Muscle layer of colon (tissue), 2 donors: ENCODE measurements around the gene EPN2.

Experiments used
- H3K27ac ChIP-seq: one replicate; pipeline ENCODE4 v1.7.0; 2013; ENCODE audit warnings: low read depth, mild to moderate bottlenecking, low read length, moderate library complexity
- H3K27me3 ChIP-seq, 2 donors: one replicate each; pipeline ENCODE4 v1.7.0; 2013; ENCODE audit warnings: low read length in 2 of 2, mild to moderate bottlenecking in 2 of 2; ENCODE audit not compliant: insufficient read depth in 2 of 2, control insufficient read depth in 1 of 2
- H3K36me3 ChIP-seq: one replicate; pipeline ENCODE4 v1.7.0; 2013; ENCODE audit warnings: mild to moderate bottlenecking, low read length; ENCODE audit not compliant: insufficient read depth
- H3K4me1 ChIP-seq: one replicate; pipeline ENCODE4 v1.7.0; 2013; ENCODE audit warnings: mild to moderate bottlenecking, low read length; ENCODE audit not compliant: insufficient read depth
- H3K4me3 ChIP-seq, 2 donors: one replicate each; pipeline ENCODE4 v1.7.0; 2013; ENCODE audit warnings: low read length in 2 of 2, low read depth in 1 of 2, mild to moderate bottlenecking in 1 of 2, moderate library complexity in 1 of 2
- H3K9ac ChIP-seq: one replicate; pipeline ENCODE4 v1.7.0; 2013; ENCODE audit warnings: low read length
- H3K9me3 ChIP-seq: one replicate; pipeline ENCODE4 v1.7.0; 2013; ENCODE audit warnings: mild to moderate bottlenecking, low read length
- donor health status: abdominal sarcoma.
- donor health status: Adenocarcinoma of cecum.

Gene EPN2

GRCh38 chr17:19329839-19330238, 92.7 kb downstream of the EPN2 start:
- Histone ChIP-seq H3K4me3 (no peak overlapping the region), H3K4me1 (no peaks in the 10 kb centered on the region), H3K27ac (no peak overlapping the region), H3K36me3 (peaks cover 27% of the 10 kb centered on the region), H3K9ac (no peak overlapping the region), H3K9me3 (no peaks in the 10 kb centered on the region), H3K27me3 (no peaks in the 10 kb centered on the region)

GRCh38 chr17:19330271-19330670, 93.1 kb downstream of the EPN2 start:
- Histone ChIP-seq H3K27ac (no peak overlapping the region), H3K9me3 (no peaks in the 10 kb centered on the region), H3K36me3 (peaks cover 27% of the 10 kb centered on the region), H3K4me3 (no peak overlapping the region), H3K4me1 (no peaks in the 10 kb centered on the region), H3K27me3 (no peaks in the 10 kb centered on the region), H3K9ac (no peak overlapping the region)

GRCh38 chr17:19331134-19331533, 94.0 kb downstream of the EPN2 start:
- no peak overlapping the region for H3K4me3 ChIP-seq
- H3K9me3 ChIP-seq = no peaks in the 10 kb centered on the region
- no peak overlapping the region for H3K27ac ChIP-seq
- H3K4me1 ChIP-seq = no peaks in the 10 kb centered on the region
- no peak overlapping the region for H3K9ac ChIP-seq
- H3K27me3 ChIP-seq = no peaks in the 10 kb centered on the region
- peaks cover 34% of the 10 kb centered on the region for H3K36me3 ChIP-seq

GRCh38 chr17:19331543-19332245, 94.5 kb downstream of the EPN2 start:
- no peak overlapping the region for H3K4me3 ChIP-seq
- H3K4me1 ChIP-seq = no peaks in the 10 kb centered on the region
- H3K27me3 ChIP-seq = no peaks in the 10 kb centered on the region
- H3K27ac ChIP-seq = no peak overlapping the region
- no peak overlapping the region for H3K9ac ChIP-seq
- H3K36me3 ChIP-seq = peaks cover 37% of the 10 kb centered on the region
- H3K9me3 ChIP-seq = no peaks in the 10 kb centered on the region

GRCh38 chr17:19332371-19333131, 95.4 kb downstream of the EPN2 start:
- H3K4me1 ChIP-seq = no peaks in the 10 kb centered on the region
- H3K9ac ChIP-seq = no peak overlapping the region
- peaks cover 39% of the 10 kb centered on the region for H3K36me3 ChIP-seq
- H3K27me3 ChIP-seq = no peaks in the 10 kb centered on the region
- no peak overlapping the region for H3K4me3 ChIP-seq
- H3K9me3 ChIP-seq = no peaks in the 10 kb centered on the region
- no peak overlapping the region for H3K27ac ChIP-seq

GRCh38 chr17:19333132-19333440, 95.9 kb downstream of the EPN2 start:
- no peaks in the 10 kb centered on the region for H3K9me3 ChIP-seq
- peaks cover 39% of the 10 kb centered on the region for H3K36me3 ChIP-seq
- H3K4me1 ChIP-seq = peaks cover 3% of the 10 kb centered on the region
- no peaks in the 10 kb centered on the region for H3K27me3 ChIP-seq
- H3K9ac ChIP-seq = no peak overlapping the region
- no peak overlapping the region for H3K27ac ChIP-seq
- H3K4me3 ChIP-seq = no peak overlapping the region

GRCh38 chr17:19333736-19334290, 96.6 kb downstream of the EPN2 start:
- no peak overlapping the region for H3K4me3 ChIP-seq
- H3K4me1 ChIP-seq = peaks cover 8% of the 10 kb centered on the region
- H3K9me3 ChIP-seq = no peaks in the 10 kb centered on the region
- peaks cover 39% of the 10 kb centered on the region for H3K36me3 ChIP-seq
- H3K9ac ChIP-seq = no peak overlapping the region
- H3K27me3 ChIP-seq = no peaks in the 10 kb centered on the region
- no peak overlapping the region for H3K27ac ChIP-seq

- peaks cover 8% of the 10 kb centered on the region for H3K4me1 ChIP-seq
- no peak overlapping the region for H3K4me3 ChIP-seq
- H3K27ac ChIP-seq = no peak overlapping the region
- H3K9me3 ChIP-seq = no peaks in the 10 kb centered on the region
- H3K27me3 ChIP-seq = no peaks in the 10 kb centered on the region
- peaks cover 33% of the 10 kb centered on the region for H3K36me3 ChIP-seq
- H3K9ac ChIP-seq = no peak overlapping the region
Observed at GRCh38 chr17:19334331-19334730, 97.2 kb downstream of the EPN2 start.

- no peak overlapping the region for H3K4me3 ChIP-seq
- peaks cover 8% of the 10 kb centered on the region for H3K4me1 ChIP-seq
- peaks cover 26% of the 10 kb centered on the region for H3K36me3 ChIP-seq
- H3K9ac ChIP-seq = no peak overlapping the region
- H3K27me3 ChIP-seq = no peaks in the 10 kb centered on the region
- H3K9me3 ChIP-seq = no peaks in the 10 kb centered on the region
- H3K27ac ChIP-seq = no peak overlapping the region
Observed at GRCh38 chr17:19335951-19336631, 98.9 kb downstream of the EPN2 start.

- no peak overlapping the region for H3K9ac ChIP-seq
- H3K27me3 ChIP-seq = no peaks in the 10 kb centered on the region
- H3K36me3 ChIP-seq = peaks cover 21% of the 10 kb centered on the region
- H3K9me3 ChIP-seq = no peaks in the 10 kb centered on the region
- H3K4me3 ChIP-seq = no peak overlapping the region
- H3K4me1 ChIP-seq = peaks cover 12% of the 10 kb centered on the region
- H3K27ac ChIP-seq = no peak overlapping the region
Observed at GRCh38 chr17:19336938-19337711, 100.0 kb downstream of the EPN2 start.

GRCh38 chr17:19337712-19338023, 100.5 kb downstream of the EPN2 start:
- Histone ChIP-seq H3K4me3 (no peak overlapping the region), H3K27ac (no peak overlapping the region), H3K9ac (no peak overlapping the region), H3K4me1 (peaks cover 13% of the 10 kb centered on the region), H3K9me3 (no peaks in the 10 kb centered on the region), H3K36me3 (peaks cover 21% of the 10 kb centered on the region), H3K27me3 (no peaks in the 10 kb centered on the region)
